Stomach (tissue), 9 donors: ENCODE measurements around the gene SPRY1. TPM values are rescaled to one million over a fixed set of nuclear protein-coding genes. Genes with fewer than 3 reads are reported as not detected.
A peak's percentile ranks its signal among the peaks of the same experiment; 100 is the strongest.

Experiments
- DNase-seq, 2 donors: peaks; one replicate each; pipeline versions ENCODE4 v3.0.0 to v3.0.0-alpha.2; 2013 to 2019
- H3K27ac ChIP-seq, 5 donors: fragments of 200-600 bp in 4 of 5; sonication (generic) in 4 of 5; one replicate each; pipeline ENCODE4 v1.5.1; 2013 to 2019; ENCODE audit warnings: mild to moderate bottlenecking in 1 of 5, moderate library complexity in 1 of 5
- H3K27me3 ChIP-seq, 3 donors: fragments of 200-600 bp; sonication (generic); one replicate each; pipeline ENCODE4 v1.5.1; 2017 to 2019; ENCODE audit warnings: mixed run types in 1 of 3
- H3K36me3 ChIP-seq, 4 donors: fragments of 200-600 bp; sonication (generic); 1 replicate in 3 of 4; 2 replicates in 1 of 4; pipeline ENCODE4 v1.5.1; 2016 to 2019
- H3K4me1 ChIP-seq, 4 donors: fragments of 200-600 bp; sonication (generic); one replicate each; pipeline ENCODE4 v1.5.1; 2016 to 2019
- H3K4me3 ChIP-seq, 4 donors: fragments of 200-600 bp; sonication (generic) in 3 of 4; one replicate each; pipeline ENCODE4 v1.5.1; 2016 to 2019; ENCODE audit warnings: mild to moderate bottlenecking in 1 of 4
- H3K9me3 ChIP-seq, 4 donors: fragments of 200-600 bp; sonication (generic); one replicate each; pipeline ENCODE4 v1.5.1; 2016 to 2019
- CTCF ChIP-seq, 7 experiments: fragments of 450-650 bp in 4 of 7; fragments of 200-600 bp in 3 of 7; sonication (generic) in 3 of 7; IDR thresholded peaks; one replicate each; pipeline ENCODE4 v1.5.1; 2016 to 2019; ENCODE audit warnings: antibody characterized with exemption in 7 of 7, control low read depth in 2 of 7, mild to moderate bottlenecking in 1 of 7
- EP300 ChIP-seq: sonication (generic); formaldehyde crosslinking; IDR thresholded peaks from one replicate; pipeline ENCODE4 v1.6.1; 2017; ENCODE audit warnings: antibody characterized with exemption
- POLR2A ChIP-seq, 4 donors: fragments of 450-650 bp; IDR thresholded peaks; one replicate each; pipeline ENCODE4 v1.6.1; 2016; ENCODE audit warnings: antibody characterized with exemption in 4 of 4, control low read depth in 2 of 4, mild to moderate bottlenecking in 1 of 4, moderate library complexity in 1 of 4
- POLR2AphosphoS5 ChIP-seq, 3 donors: sonication (generic); formaldehyde crosslinking; IDR thresholded peaks; one replicate each; pipeline ENCODE4 v1.6.1; 2016; ENCODE audit warnings: antibody characterized with exemption in 3 of 3
- WGBS, 5 donors: extraction: QIAGEN DNeasy Blood & Tissue Kit in 3 of 5; methylation state at CpG; one replicate each; pipeline versions ENCODE4 v1.1.5 to v1.1.7; 2013 to 2018; 5-methylcytosine and 5-hydroxymethylcytosine counted together
- intact Hi-C: fragments of 100-400 bp; cut with DNase I; formaldehyde crosslinking; loops from one replicate; pipeline ENCODE4 v1.15.1; 2023; ENCODE audit warnings: low total_unique reads
- polyA plus RNA-seq, 3 donors: library from polyadenylated mRNA; stranded (reverse); fragments of 200-250 nt; gene quantifications; one replicate each; pipeline ENCODE4 v1.2.3, GENCODE V29; 2013
- total RNA-seq, 5 donors: library from RNA; depleted of rRNA; stranded (reverse); fragments of >200 nt; gene quantifications; one replicate each; pipeline versions ENCODE4 v1.1.0 to v1.2.3, GENCODE V29; 2014 to 2016
- donor health status: healthy with polysubstance abuse.
- donor health status: Bipolar disorder and iron deficiency.
- donor health status: healthy.

The SPRY1 gene
- total and polyA plus RNA-seq, 8 donors = 15.7 to 85.2 (median 49.3) TPM

- Histone ChIP-seq H3K9me3 (no peaks in the 10 kb centered on the region), H3K27ac (peak overlapping the region in 2 of 5 donors; percentile 18 to 31), H3K4me1 (peaks cover 9 to 30% (median 19%) of the 10 kb centered on the region in 4 donors), H3K27me3 (no peaks in the 10 kb centered on the region), H3K36me3 (no peaks in the 10 kb centered on the region), H3K4me3 (peak overlapping the region in 1 of 4 donors; percentile 10)
- DNase-seq = no peak
- TF ChIP-seq CTCF (IDR thresholded peaks at IDR 0.05) = no peak
- TF ChIP-seq POLR2A (IDR thresholded peaks at IDR 0.05) = no peak
- no peak for TF ChIP-seq POLR2AphosphoS5 (IDR thresholded peaks at IDR 0.05)
- TF ChIP-seq EP300 = no peak
- intact Hi-C loops = no loop called here
- WGBS, 5 donors = 56 to 69% (median 66%) methylated on average over 9 of the region's 9 CpGs
Observed at GRCh38 chr4:123421937-123422781, 25.6 kb downstream of the SPRY1 start.

- intact Hi-C loops = no loop called here
- Histone ChIP-seq H3K36me3 (no peaks in the 10 kb centered on the region), H3K4me1 (peaks cover under 1 to 13% (median 5%) of the 10 kb centered on the region in 4 donors), H3K9me3 (no peaks in the 10 kb centered on the region), H3K27me3 (no peaks in the 10 kb centered on the region), H3K27ac (no peak overlapping the region), H3K4me3 (no peak overlapping the region)
- no peak for TF ChIP-seq CTCF (IDR thresholded peaks at IDR 0.05)
- TF ChIP-seq POLR2AphosphoS5 (IDR thresholded peaks at IDR 0.05) = no peak
- no peak for TF ChIP-seq POLR2A (IDR thresholded peaks at IDR 0.05)
- TF ChIP-seq EP300 = no peak
- WGBS, 5 donors = 81 to 91% (median 89%) methylated on average over 5 of the region's 5 CpGs
- DNase-seq = no peak
Observed at GRCh38 chr4:123423819-123424218, 27.2 kb downstream of the SPRY1 start.

- H3K4me1 ChIP-seq = no peaks in the 10 kb centered on the region
- H3K27ac ChIP-seq = no peak overlapping the region
- H3K27me3 ChIP-seq = no peaks in the 10 kb centered on the region
- intact Hi-C loops = no loop called here
- no peaks in the 10 kb centered on the region for H3K9me3 ChIP-seq
- DNase-seq = no peak
- H3K4me3 ChIP-seq = no peak overlapping the region
- H3K36me3 ChIP-seq = no peaks in the 10 kb centered on the region
- 91 to 98% (median 96%) methylated on average over 3 of the region's 3 CpGs for WGBS, 5 donors
- no peak for TF ChIP-seq EP300
- no peak for TF ChIP-seq POLR2A (IDR thresholded peaks at IDR 0.05)
- TF ChIP-seq CTCF (IDR thresholded peaks at IDR 0.05) = no peak
- no peak for TF ChIP-seq POLR2AphosphoS5 (IDR thresholded peaks at IDR 0.05)
Observed at GRCh38 chr4:123427951-123428350, 31.4 kb downstream of the SPRY1 start.

- intact Hi-C loops = no loop called here
- WGBS, 5 donors = 90 to 95% (median 92%) methylated on average over 3 of the region's 3 CpGs
Observed at GRCh38 chr4:123430031-123430430, 33.4 kb downstream of the SPRY1 start.

More at GRCh38 chr4:123430031-123430430, 33.4 kb downstream of the SPRY1 start:
- TF ChIP-seq EP300 (no peak), POLR2AphosphoS5 (IDR thresholded peaks at IDR 0.05) (no peak), CTCF (IDR thresholded peaks at IDR 0.05) (no peak), POLR2A (IDR thresholded peaks at IDR 0.05) (no peak)
- no peaks in the 10 kb centered on the region for H3K9me3 ChIP-seq
- no peaks in the 10 kb centered on the region for H3K27me3 ChIP-seq
- H3K4me1 ChIP-seq = no peaks in the 10 kb centered on the region
- no peak for DNase-seq
- H3K4me3 ChIP-seq = no peak overlapping the region
- H3K27ac ChIP-seq = no peak overlapping the region
- H3K36me3 ChIP-seq = no peaks in the 10 kb centered on the region
